H1 (cell line): ENCODE results near the gene NHLH1. TPM values are rescaled to one million over a fixed set of nuclear protein-coding genes. Genes with fewer than 3 reads are reported as not detected.

ENCODE experiments used
- polyA plus RNA-seq, 7 experiments: library from polyadenylated mRNA; depleted of rRNA in 3 of 7; stranded (reverse) in 5 of 7; unstranded in 2 of 7; fragments of >200 nt in 5 of 7; fragments of 200-250 nt in 2 of 7; gene quantifications; 1 replicate in 5 of 7; 2 replicates in 1 of 7; 4 replicates in 1 of 7; pipeline versions ENCODE4 v1.2.1 to v1.2.3, GENCODE V29; 2011 to 2013; ENCODE audit warnings: missing spikeins in 2 of 7, mixed read lengths in 2 of 7
- small RNA-seq: library from polyadenylated mRNA; stranded (forward); fragments of <200 nt; extraction: miRNeasy Mini kit (QIAGEN cat#:217004); gene quantifications from one replicate; pipeline ENCODE3, GENCODE V24; 2013; ENCODE audit not compliant: insufficient read depth
- total RNA-seq: library from RNA; stranded (reverse); fragmentation: NEBNext Ultra II Directional; extraction: Animal tissue kit (Norgen Biotek cat#: 25700); gene quantifications from 2 replicates; pipeline ENCODE4 v1.2.1, GENCODE V29; 2021

NHLH1 gene
- total and polyA plus RNA-seq, 2 of the 8 experiments (the other 6 are each of a cell fraction or from before 2014, with no cell fraction given), result 0.39 to 0.91 TPM

Small RNA genes lying within 50 kb of the gene (small RNA-seq; reads per million reads assigned to genes)
- not detected for gene RF00019
- gene RNU4-42P, result not detected

Other genes starting within 250 kb of the NHLH1 start
- gene ATP1A4, start 215.5 kb upstream of the NHLH1 start, total RNA-seq, result 0.57 and 0.61 TPM in 2 replicates
- gene ATP1A4, start 215.5 kb upstream of the NHLH1 start, polyA plus RNA-seq (2011; rRNA removed), result 0.48 and 0.80 TPM in 2 replicates
- 0.80 and 1.1 TPM in 2 replicates for gene CASQ1, start 176.5 kb upstream of the NHLH1 start, total RNA-seq
- gene CASQ1, start 176.5 kb upstream of the NHLH1 start, polyA plus RNA-seq (2011; rRNA removed), result 1.3 and 1.4 TPM in 2 replicates
- 75.1 and 78.8 TPM in 2 replicates for gene PEA15, start 161.7 kb upstream of the NHLH1 start, total RNA-seq
- 68.2 and 71.3 TPM in 2 replicates for gene PEA15, start 161.7 kb upstream of the NHLH1 start, polyA plus RNA-seq (2011; rRNA removed)
- gene DCAF8, start 104.5 kb upstream of the NHLH1 start, total RNA-seq, result 110 and 113 TPM in 2 replicates
- gene DCAF8, start 104.5 kb upstream of the NHLH1 start, polyA plus RNA-seq (2011; rRNA removed), result 68.2 and 86.3 TPM in 2 replicates
- gene PEX19, start 81.9 kb upstream of the NHLH1 start, total RNA-seq, result 80.2 TPM in 2 replicates
- gene PEX19, start 81.9 kb upstream of the NHLH1 start, polyA plus RNA-seq (2011; rRNA removed), result 36.4 and 50.4 TPM in 2 replicates
- gene COPA, start 23.8 kb upstream of the NHLH1 start, total RNA-seq, result 115 TPM in 2 replicates
- gene COPA, start 23.8 kb upstream of the NHLH1 start, polyA plus RNA-seq (2011; rRNA removed), result 56.4 and 78.2 TPM in 2 replicates
- 64.7 and 70.1 TPM in 2 replicates for gene NCSTN, start 23.7 kb upstream of the NHLH1 start, total RNA-seq
- 115 and 125 TPM in 2 replicates for gene NCSTN, start 23.7 kb upstream of the NHLH1 start, polyA plus RNA-seq (2011; rRNA removed)
- gene VANGL2, start 33.5 kb downstream of the NHLH1 start, total RNA-seq, result 62.5 TPM in 2 replicates
- gene VANGL2, start 33.5 kb downstream of the NHLH1 start, polyA plus RNA-seq (2011; rRNA removed), result 112 and 118 TPM in 2 replicates
- gene SLAMF6, start 156.2 kb downstream of the NHLH1 start, total RNA-seq, result not detected in 2 replicates
- gene SLAMF6, start 156.2 kb downstream of the NHLH1 start, polyA plus RNA-seq (2011; rRNA removed), result not detected in 2 replicates
- gene CD84, start 212.4 kb downstream of the NHLH1 start, total RNA-seq, result not detected in 2 replicates
- gene CD84, start 212.4 kb downstream of the NHLH1 start, polyA plus RNA-seq (2011; rRNA removed), result not detected in 2 replicates